ENCODE measurements around the gene VIT. TPM values are rescaled to one million over a fixed set of nuclear protein-coding genes. Genes with fewer than 3 reads are reported as not detected.

Gene VIT
- total RNA-seq, 1 donor from 2014 or later = 0.78 TPM

DNA sequence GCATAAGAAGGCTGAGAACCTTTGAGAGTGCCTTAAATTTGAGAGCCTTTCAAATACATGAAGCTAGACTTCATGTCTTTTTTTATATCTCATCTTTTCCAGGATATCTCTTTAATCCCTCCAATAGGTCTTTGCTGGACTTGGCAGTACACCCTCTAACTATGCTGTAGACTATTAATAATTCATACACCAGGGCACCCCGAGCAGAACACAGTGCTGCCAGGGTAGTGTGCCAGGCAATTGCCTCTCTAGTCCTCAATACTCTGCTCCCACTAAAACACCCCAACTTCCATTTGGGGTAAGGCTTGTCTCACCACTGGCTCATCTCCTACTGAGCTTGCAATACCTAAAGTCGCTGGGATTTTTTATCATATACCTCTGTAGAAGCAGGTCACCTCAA, 80.8 kb downstream of the VIT start:
- no peak for DNase-seq (ENCODE audit: low spot score in 2 of 2, unreplicated experiment in 2 of 2)
- Mint-ChIP-seq H3K27me3 (ENCODE audit: low read depth) (peaks cover 3% of the 10 kb centered on the region), H3K4me1 (peaks cover 13% of the 10 kb centered on the region), H3K4me3 (no peak overlapping the region), H3K27ac (no peak overlapping the region), H3K36me3 (no peaks in the 10 kb centered on the region), H3K9me3 (no peaks in the 10 kb centered on the region)
- TF ChIP-seq, protein P1, sequence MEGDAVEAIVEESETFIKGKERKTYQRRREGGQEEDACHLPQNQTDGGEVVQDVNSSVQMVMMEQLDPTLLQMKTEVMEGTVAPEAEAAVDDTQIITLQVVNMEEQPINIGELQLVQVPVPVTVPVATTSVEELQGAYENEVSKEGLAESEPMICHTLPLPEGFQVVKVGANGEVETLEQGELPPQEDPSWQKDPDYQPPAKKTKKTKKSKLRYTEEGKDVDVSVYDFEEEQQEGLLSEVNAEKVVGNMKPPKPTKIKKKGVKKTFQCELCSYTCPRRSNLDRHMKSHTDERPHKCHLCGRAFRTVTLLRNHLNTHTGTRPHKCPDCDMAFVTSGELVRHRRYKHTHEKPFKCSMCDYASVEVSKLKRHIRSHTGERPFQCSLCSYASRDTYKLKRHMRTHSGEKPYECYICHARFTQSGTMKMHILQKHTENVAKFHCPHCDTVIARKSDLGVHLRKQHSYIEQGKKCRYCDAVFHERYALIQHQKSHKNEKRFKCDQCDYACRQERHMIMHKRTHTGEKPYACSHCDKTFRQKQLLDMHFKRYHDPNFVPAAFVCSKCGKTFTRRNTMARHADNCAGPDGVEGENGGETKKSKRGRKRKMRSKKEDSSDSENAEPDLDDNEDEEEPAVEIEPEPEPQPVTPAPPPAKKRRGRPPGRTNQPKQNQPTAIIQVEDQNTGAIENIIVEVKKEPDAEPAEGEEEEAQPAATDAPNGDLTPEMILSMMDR (IDR thresholded peaks at IDR 0.05; ENCODE audit: unreplicated experiment) = no peak

DNA sequence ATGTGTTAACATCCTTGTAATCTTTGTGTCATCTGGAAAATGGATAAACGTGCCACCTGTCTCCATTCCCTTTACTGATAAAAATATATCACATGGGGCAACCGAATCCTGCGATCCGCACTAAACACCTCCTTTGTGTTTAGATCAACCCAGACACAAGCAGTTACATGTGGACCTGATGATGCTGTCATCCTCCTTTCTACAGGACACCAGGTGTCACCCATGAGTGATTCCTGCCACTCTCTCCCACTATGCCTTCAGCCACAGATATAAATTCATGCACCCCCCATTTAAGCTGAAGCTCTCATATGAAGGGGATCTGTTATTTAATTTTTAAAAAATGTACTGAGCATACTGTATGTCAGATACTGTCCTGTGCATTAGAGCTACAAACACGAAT, 81.3 kb downstream of the VIT start:
- Mint-ChIP-seq H3K9me3 (no peaks in the 10 kb centered on the region), H3K27ac (no peak overlapping the region)

DNA sequence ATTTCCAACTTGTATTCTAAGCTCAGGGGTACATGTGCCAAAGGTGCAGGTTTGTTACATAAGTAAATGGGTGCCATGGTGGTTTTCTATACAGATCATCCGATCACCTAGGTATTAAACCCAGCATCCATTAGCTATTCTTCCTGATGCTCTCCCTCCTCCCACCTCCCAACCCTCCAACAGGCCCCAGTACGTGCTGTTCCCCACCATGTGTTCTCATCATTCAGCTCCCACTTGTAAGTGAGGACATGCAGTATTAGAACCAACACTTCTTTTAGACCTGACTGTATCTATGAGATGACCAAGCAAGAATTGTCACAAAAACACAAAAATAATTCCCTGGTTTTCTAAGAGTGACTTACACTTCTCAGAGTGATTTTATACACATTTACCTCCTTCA, 83.0 kb downstream of the VIT start:
- peaks cover 11% of the 10 kb centered on the region for H3K4me1 Mint-ChIP-seq
- DNase-seq (ENCODE audit: low spot score in 2 of 2, unreplicated experiment in 2 of 2) = no peak
- H3K9me3 Mint-ChIP-seq = no peaks in the 10 kb centered on the region
- no peak overlapping the region for H3K27ac Mint-ChIP-seq
- TF ChIP-seq, protein P1 (IDR thresholded peaks at IDR 0.05; ENCODE audit: unreplicated experiment) = no peak
- H3K4me3 Mint-ChIP-seq = no peak overlapping the region
- no peaks in the 10 kb centered on the region for H3K36me3 Mint-ChIP-seq
- H3K27me3 Mint-ChIP-seq (ENCODE audit: low read depth) = peaks cover 6% of the 10 kb centered on the region

More for the DNA sequence above, 81.3 kb downstream of the VIT start:
- no peak for DNase-seq (ENCODE audit: low spot score in 2 of 2, unreplicated experiment in 2 of 2)
- Mint-ChIP-seq H3K36me3 (no peaks in the 10 kb centered on the region), H3K4me3 (no peak overlapping the region), H3K27me3 (ENCODE audit: low read depth) (peaks cover 3% of the 10 kb centered on the region), H3K4me1 (peaks cover 13% of the 10 kb centered on the region)
- TF ChIP-seq, protein P1 (IDR thresholded peaks at IDR 0.05; ENCODE audit: unreplicated experiment) = no peak

DNA sequence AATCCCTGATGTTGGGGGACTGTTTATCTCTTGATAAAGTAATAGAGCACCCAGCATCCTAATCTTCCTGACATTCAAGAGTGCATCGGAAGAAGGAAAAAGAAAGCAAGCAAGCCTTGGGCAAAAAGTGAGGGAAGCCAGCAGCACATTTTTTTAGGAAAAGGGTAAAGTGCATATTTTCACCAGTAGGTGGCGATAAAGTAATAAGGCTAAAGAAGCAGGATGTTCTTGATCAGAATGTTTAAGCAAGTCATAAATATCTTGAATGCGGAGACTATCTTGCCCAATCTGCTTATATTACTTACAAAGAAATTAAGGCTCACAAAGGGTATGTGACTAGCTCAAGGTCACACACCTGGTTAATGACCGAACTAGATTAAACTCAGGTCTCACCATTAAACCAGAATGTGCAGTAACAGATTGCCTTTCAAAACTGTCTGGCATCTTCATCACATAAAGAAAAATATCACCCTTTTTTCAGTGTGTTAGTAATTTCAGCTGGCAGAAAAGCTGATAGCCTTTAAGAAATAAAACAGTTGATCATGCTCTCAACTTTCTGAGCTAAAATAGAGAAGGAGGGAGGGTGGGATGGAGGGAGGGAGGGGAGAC, 83.8 kb downstream of the VIT start:
- DNase-seq (ENCODE audit: low spot score in 2 of 2, unreplicated experiment in 2 of 2) = no peak
- no peak overlapping the region for H3K27ac Mint-ChIP-seq
- no peaks in the 10 kb centered on the region for H3K9me3 Mint-ChIP-seq
- H3K4me1 Mint-ChIP-seq = peaks cover 15% of the 10 kb centered on the region
- no peaks in the 10 kb centered on the region for H3K36me3 Mint-ChIP-seq
- H3K27me3 Mint-ChIP-seq (ENCODE audit: low read depth) = peaks cover 5% of the 10 kb centered on the region
- H3K4me3 Mint-ChIP-seq = no peak overlapping the region
- TF ChIP-seq, protein P1 (IDR thresholded peaks at IDR 0.05; ENCODE audit: unreplicated experiment) = peak; percentile 96

DNA sequence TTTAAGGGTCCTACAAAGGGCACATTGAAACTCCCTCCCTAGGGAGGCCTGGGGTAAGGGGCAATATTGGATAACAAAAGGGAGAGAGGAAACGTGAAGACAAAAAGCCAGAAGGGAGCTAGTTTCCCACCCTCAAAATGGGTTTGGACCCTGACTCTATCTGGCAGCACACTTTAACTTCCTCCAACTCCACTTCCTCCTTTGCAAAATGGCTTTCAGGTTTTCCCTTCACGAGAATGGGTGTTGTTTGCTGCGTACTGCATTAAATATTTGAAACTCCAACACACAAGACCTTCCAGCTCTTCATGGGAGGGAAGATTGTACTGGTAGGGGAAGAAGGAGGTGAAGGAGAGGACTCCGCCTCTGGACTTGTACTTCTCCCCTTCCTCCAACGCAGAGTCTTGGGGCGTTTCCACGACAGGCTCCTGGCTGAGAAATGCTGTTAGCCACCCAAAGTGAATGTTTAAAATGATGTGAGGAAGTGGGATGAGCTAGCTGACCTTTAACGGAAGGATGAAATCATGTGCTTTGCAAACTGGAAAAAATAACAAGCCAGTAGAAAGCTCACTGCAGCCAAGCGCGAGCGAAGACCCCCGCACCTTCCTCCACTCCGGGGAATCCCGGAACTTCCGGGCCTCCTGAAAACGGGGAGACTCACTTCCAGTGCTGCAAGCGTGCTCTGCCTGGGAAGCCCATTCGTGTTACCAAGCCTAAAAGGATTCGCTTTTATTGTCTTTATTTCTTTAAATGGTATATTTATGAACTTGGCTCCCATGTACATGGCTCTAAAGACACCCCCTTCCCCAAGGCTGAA, 85.6 kb downstream of the VIT start:
- TF ChIP-seq, protein P1 (IDR thresholded peaks at IDR 0.05; ENCODE audit: unreplicated experiment) = no peak
- Mint-ChIP-seq H3K4me1 (peaks cover 13% of the 10 kb centered on the region), H3K27me3 (ENCODE audit: low read depth) (peaks cover 3% of the 10 kb centered on the region), H3K27ac (no peak overlapping the region), H3K4me3 (no peak overlapping the region), H3K9me3 (no peaks in the 10 kb centered on the region), H3K36me3 (no peaks in the 10 kb centered on the region)
- DNase-seq (ENCODE audit: low spot score in 2 of 2, unreplicated experiment in 2 of 2) = no peak
